Measurements from ENCODE around the gene NFKBIB. TPM values are rescaled to one million over a fixed set of nuclear protein-coding genes. Genes with fewer than 3 reads are reported as not detected.

NFKBIB gene
- total RNA-seq, 2 experiments from 2014 or later = 29.3 to 30.1 TPM

DNA sequence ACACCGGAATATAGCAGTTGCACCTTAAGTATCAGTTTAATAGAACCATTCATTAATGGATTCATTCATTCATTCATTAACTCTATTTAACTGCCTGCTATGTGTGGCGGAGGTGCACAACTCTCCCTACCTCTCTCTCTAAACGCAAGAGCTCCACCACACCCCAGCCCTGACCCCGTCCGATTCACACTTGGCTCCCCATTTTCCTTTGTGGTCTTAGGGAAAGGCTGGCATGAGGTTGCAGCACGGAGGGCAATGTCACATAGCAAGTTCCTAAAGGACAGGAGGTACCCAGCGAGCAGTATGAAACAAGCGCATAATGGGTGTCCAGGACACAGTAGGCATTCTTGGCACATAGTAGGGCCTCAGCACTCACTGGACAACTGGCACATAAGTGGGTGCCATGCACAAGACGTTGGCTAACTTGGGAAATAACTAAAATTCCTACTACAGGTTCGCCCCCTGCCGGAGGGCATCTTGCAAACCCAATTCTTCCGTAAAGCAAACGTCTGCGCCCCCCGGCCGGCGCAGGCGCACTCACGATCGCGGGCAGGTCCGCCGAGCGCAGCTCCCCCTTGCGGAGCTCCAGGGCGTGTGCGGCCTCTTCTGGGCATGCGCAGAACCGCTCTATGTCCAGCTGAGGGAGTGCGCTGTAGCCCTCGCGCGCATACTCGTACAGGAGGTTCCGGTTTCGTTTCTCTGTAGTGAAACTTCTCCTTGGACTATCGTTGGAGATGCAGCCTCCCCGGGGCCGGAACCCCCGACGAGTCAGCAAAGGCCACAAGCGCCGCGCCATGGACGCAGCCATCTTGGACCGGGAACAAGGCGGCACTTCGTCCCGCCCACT, 30.4 kb downstream of the NFKBIB start, which contains the start of gene SARS2:
Gene SARS2, minus strand, starts transcription at position 835 of the 847 bp plus-strand sequence. Its CDS starts 27 bp downstream, at position 808.
- DNase-seq = peak; percentile 87 to 97 (median 92)
- Mint-ChIP-seq H3K4me3 (peak within 1 kb of the TSS; percentile 99), H3K4me1 (ENCODE audit: low read depth) (peaks cover 39% of the 10 kb centered on the region), H3K9me3 (no peaks in the 10 kb centered on the region), H3K27ac (peak within 1 kb of the TSS; percentile 100), H3K36me3 (ENCODE audit: low read depth) (peaks cover 43% of the 10 kb centered on the region), H3K27me3 (no peaks in the 10 kb centered on the region)
- TF ChIP-seq, protein P1, sequence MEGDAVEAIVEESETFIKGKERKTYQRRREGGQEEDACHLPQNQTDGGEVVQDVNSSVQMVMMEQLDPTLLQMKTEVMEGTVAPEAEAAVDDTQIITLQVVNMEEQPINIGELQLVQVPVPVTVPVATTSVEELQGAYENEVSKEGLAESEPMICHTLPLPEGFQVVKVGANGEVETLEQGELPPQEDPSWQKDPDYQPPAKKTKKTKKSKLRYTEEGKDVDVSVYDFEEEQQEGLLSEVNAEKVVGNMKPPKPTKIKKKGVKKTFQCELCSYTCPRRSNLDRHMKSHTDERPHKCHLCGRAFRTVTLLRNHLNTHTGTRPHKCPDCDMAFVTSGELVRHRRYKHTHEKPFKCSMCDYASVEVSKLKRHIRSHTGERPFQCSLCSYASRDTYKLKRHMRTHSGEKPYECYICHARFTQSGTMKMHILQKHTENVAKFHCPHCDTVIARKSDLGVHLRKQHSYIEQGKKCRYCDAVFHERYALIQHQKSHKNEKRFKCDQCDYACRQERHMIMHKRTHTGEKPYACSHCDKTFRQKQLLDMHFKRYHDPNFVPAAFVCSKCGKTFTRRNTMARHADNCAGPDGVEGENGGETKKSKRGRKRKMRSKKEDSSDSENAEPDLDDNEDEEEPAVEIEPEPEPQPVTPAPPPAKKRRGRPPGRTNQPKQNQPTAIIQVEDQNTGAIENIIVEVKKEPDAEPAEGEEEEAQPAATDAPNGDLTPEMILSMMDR (IDR thresholded peaks at IDR 0.05) = peak; percentile 100
- ChIA-PET POLR2A (interaction anchor here (0.9 to 2.8 kb wide), 22 partner anchors 22 to 1023 kb away, joined by 3 to 53 read pairs (median 8); partner anchors contain the start of genes ECH1, EIF3K, FAM98C and GGN), CTCF (interaction anchor here (0.6 to 3.0 kb wide), 27 partner anchors 10 to 1820 kb away, joined by 3 to 46 read pairs (median 4); partner anchors contain the start of genes ACTMAP, ACTN4, ECH1 and EIF3K)
- H3K9me3 ChIP-seq (ENCODE audit: control insufficient read depth in 1 of 2, insufficient read depth in 1 of 2, low read length in 2 of 2) = peaks cover 0 to 4% of the 10 kb centered on the region in 2 experiments
- peak within 1 kb of the TSS; percentile 86 to 87 for H3K27ac ChIP-seq (ENCODE audit: low read depth in 1 of 2, low read length in 2 of 2)
- no peaks in the 10 kb centered on the region for H3K27me3 ChIP-seq (ENCODE audit: control insufficient read depth in 1 of 2, insufficient read depth in 2 of 2, low read length in 2 of 2)
- intact Hi-C loops (cut with DNase I, micrococcal nuclease) = loop anchor here (1.0 to 10.0 kb wide), 10 partner anchors 31 to 1025 kb away; partner anchors contain the start of genes FAM98C (in 2 of the 2), NFKBIB (in 2 of the 2), SIRT2 (in 2 of the 2) and EIF3K (in 1 of the 2)
- peak within 1 kb of the TSS; percentile 79 for H3K4me3 ChIP-seq (ENCODE audit: low read length)
- peaks cover 24% of the 10 kb centered on the region for H3K36me3 ChIP-seq (ENCODE audit: insufficient read depth, low read length)
- peaks cover 46% of the 10 kb centered on the region for H3K4me1 ChIP-seq (ENCODE audit: insufficient read depth, low read length)
- peak; percentile 68 for ATAC-seq (ENCODE audit: poor library complexity)

DNA sequence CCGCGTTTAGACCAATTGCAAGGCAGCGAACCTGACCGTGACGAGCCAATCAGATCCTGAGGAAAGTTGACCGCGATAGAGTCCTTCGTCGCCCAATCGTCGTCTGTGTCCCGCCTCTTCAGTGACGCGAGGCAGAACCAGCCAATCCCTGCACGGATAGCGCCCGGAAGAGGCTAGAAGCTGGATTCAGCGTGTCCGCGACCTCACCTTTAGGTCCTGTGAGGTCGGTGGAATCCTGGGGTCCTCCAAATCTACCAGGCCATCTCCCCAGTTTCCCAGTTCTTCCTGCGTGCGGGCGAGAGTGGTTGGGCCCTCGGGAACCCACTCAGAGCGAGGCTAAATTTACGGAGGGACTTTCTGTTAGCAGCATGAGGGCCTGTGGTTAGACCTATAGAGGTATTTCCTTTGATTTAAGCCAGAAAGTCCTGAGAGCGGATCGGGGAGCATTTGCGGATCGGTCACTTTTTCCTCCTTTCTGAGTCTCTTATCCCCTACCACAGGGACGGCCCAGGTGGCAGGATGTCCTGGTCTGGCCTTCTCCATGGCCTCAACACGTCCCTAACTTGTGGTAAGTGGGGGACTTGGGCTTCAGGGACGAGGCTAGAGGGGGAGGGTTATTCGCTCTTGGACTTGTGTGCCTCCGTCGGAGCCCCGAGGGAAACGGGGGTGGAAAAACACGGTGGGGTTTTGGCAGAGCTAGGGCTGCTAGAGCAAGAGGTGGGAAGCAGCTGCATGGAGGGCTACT, 31.2 kb downstream of the NFKBIB start, which contains the start of gene MRPS12:
Gene MRPS12, plus strand, starts transcription at position 169 of the 745 bp plus-strand sequence. Its CDS starts 351 bp downstream, at position 520.
- ChIA-PET POLR2A (interaction anchor here (0.9 to 2.8 kb wide), 21 partner anchors 22 to 1024 kb away, joined by 3 to 53 read pairs (median 8); partner anchors contain the start of genes ECH1, EIF3K, FAM98C and GGN), CTCF (interaction anchor here (0.6 to 3.0 kb wide), 27 partner anchors 9 to 1820 kb away, joined by 3 to 46 read pairs (median 4); partner anchors contain the start of genes ACTMAP, ACTN4, ECH1 and EIF3K)
- peaks cover 4 to 5% of the 10 kb centered on the region in 2 experiments for H3K9me3 ChIP-seq (ENCODE audit: control insufficient read depth in 1 of 2, insufficient read depth in 1 of 2, low read length in 2 of 2)
- peak within 1 kb of the TSS; percentile 100 for H3K27ac Mint-ChIP-seq
- H3K27me3 Mint-ChIP-seq = no peaks in the 10 kb centered on the region
- peaks cover 46% of the 10 kb centered on the region for H3K4me1 ChIP-seq (ENCODE audit: insufficient read depth, low read length)
- peak; percentile 92 for ATAC-seq (ENCODE audit: poor library complexity)
- H3K4me3 Mint-ChIP-seq = peak within 1 kb of the TSS; percentile 99
- peak within 1 kb of the TSS; percentile 86 to 87 for H3K27ac ChIP-seq (ENCODE audit: low read depth in 1 of 2, low read length in 2 of 2)
- H3K9me3 Mint-ChIP-seq = no peaks in the 10 kb centered on the region
- TF ChIP-seq, protein P1 (IDR thresholded peaks at IDR 0.05) = no peak
- H3K4me1 Mint-ChIP-seq (ENCODE audit: low read depth) = peaks cover 39% of the 10 kb centered on the region
- no peaks in the 10 kb centered on the region for H3K27me3 ChIP-seq (ENCODE audit: control insufficient read depth in 1 of 2, insufficient read depth in 2 of 2, low read length in 2 of 2)
- peaks cover 43% of the 10 kb centered on the region for H3K36me3 Mint-ChIP-seq (ENCODE audit: low read depth)
- peaks cover 22% of the 10 kb centered on the region for H3K36me3 ChIP-seq (ENCODE audit: insufficient read depth, low read length)
- DNase-seq = peak in 13 of 14 experiments; percentile 95 to 100 (median 97)
- intact Hi-C loops (cut with DNase I, micrococcal nuclease) = loop anchor here (1.0 to 10.0 kb wide), 10 partner anchors 32 to 1026 kb away; partner anchors contain the start of genes FAM98C (in 2 of the 2), NFKBIB (in 2 of the 2), SIRT2 (in 2 of the 2) and EIF3K (in 1 of the 2)
- peak within 1 kb of the TSS; percentile 79 for H3K4me3 ChIP-seq (ENCODE audit: low read length)

All from CD4-positive, alpha-beta T cell (primary cell).